ENCODE data around the gene RBM39.
A peak's percentile ranks its signal among the peaks of the same experiment; 100 is the strongest.

RBM39 gene

GRCh38 chr20:35743693-35744491, 1.8 kb upstream of the RBM39 start:
- no peak overlapping the region for H2AFZ ChIP-seq (ENCODE audit: low read length)
- H3K27ac ChIP-seq (ENCODE audit: low read depth, low read length, poor library complexity, severe bottlenecking) = peak overlapping the region; percentile 96
- no peak for TF ChIP-seq CTCF (IDR thresholded peaks at IDR 0.05; ENCODE audit: low read length)
- TF ChIP-seq EZH2 (IDR thresholded peaks at IDR 0.05; ENCODE audit: borderline replicate concordance, low read length) = no peak
- H3K9me2 ChIP-seq (ENCODE audit: low read depth, low read length) = no peaks in the 10 kb centered on the region
- H3F3A ChIP-seq (ENCODE audit: insufficient read depth, low read length) = no peaks in the 10 kb centered on the region
- H3K36me3 ChIP-seq (ENCODE audit: insufficient read depth, low read length) = peaks cover 27% of the 10 kb centered on the region
- peak overlapping the region; percentile 77 for H3K4me3 ChIP-seq (ENCODE audit: low read depth, low read length, poor library complexity, severe bottlenecking)
- peaks cover 31% of the 10 kb centered on the region for H3K79me2 ChIP-seq (ENCODE audit: insufficient read depth, low read length)
- peaks cover 36% of the 10 kb centered on the region for H3K4me1 ChIP-seq (ENCODE audit: insufficient read depth, low read length, severe bottlenecking)
- peak overlapping the region; percentile 80 for H3K4me2 ChIP-seq (ENCODE audit: low read length)
- H3K9me3 ChIP-seq (ENCODE audit: low read length) = no peaks in the 10 kb centered on the region
- H3K9ac ChIP-seq (ENCODE audit: low read length) = peak overlapping the region; percentile 96
- no peaks in the 10 kb centered on the region for H3K27me3 ChIP-seq (ENCODE audit: insufficient read depth, low read length)
- peaks cover 8% of the 10 kb centered on the region; the same call in 1 of the 2 replicates for H4K20me1 ChIP-seq (ENCODE audit: insufficient read depth, low read length)

DNA sequence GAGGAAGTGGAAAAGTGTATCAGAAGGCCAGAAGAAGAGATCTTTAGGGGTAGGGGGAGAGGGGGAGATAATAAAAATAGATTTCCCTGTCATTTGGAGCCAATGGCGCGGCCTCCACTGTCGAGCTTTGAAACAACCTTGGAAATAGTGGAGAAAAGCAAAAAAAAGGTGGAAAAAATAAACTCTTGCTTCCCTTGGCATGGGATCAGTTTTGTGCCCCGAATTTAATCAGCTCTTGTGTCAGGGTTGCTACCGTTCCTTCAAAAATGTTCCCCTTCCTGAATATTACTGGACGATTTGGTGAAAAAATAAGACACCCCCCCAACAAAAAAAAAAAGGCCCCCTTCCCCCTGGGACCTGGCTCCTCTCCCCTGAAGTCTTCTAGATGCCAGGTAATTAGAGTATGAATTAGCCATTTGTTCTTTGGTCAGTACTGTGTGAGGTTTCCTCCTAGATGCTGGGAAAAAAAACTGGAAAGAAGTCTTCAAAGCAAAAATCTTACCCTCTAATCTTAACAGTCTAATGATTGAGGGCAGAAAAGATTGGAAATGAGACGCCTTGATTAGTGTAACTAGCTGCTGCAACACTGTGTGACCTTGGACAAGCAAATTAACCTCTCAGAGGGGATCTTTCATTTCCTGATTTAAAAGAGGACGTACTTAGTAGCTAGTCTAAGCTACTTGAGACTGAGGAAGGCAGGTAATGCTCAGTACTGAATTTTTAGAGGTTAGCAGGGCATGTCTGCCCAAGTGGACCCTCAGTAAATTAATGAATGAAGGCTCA, 872 bp upstream of the RBM39 start:
- H4K20me1 ChIP-seq (ENCODE audit: insufficient read depth, low read length) = peaks cover 13% of the 10 kb centered on the region; the same call in 1 of the 2 replicates

More for the DNA sequence above, 872 bp upstream of the RBM39 start:
- no peaks in the 10 kb centered on the region for H3K9me2 ChIP-seq (ENCODE audit: low read depth, low read length)
- H3K36me3 ChIP-seq (ENCODE audit: insufficient read depth, low read length) = peaks cover 37% of the 10 kb centered on the region
- peak overlapping the region; percentile 96 for H3K9ac ChIP-seq (ENCODE audit: low read length)
- H3K9me3 ChIP-seq (ENCODE audit: low read length) = no peaks in the 10 kb centered on the region
- TF ChIP-seq CTCF (IDR thresholded peaks at IDR 0.05; ENCODE audit: low read length) = no peak
- no peak for TF ChIP-seq EZH2 (IDR thresholded peaks at IDR 0.05; ENCODE audit: borderline replicate concordance, low read length)
- no peak overlapping the region for H2AFZ ChIP-seq (ENCODE audit: low read length)
- no peaks in the 10 kb centered on the region for H3K27me3 ChIP-seq (ENCODE audit: insufficient read depth, low read length)
- peak overlapping the region; percentile 80 for H3K4me2 ChIP-seq (ENCODE audit: low read length)
- H3K79me2 ChIP-seq (ENCODE audit: insufficient read depth, low read length) = peaks cover 41% of the 10 kb centered on the region
- peak overlapping the region; percentile 96 for H3K27ac ChIP-seq (ENCODE audit: low read depth, low read length, poor library complexity, severe bottlenecking)
- no peaks in the 10 kb centered on the region for H3F3A ChIP-seq (ENCODE audit: insufficient read depth, low read length)
- peaks cover 45% of the 10 kb centered on the region for H3K4me1 ChIP-seq (ENCODE audit: insufficient read depth, low read length, severe bottlenecking)
- peak overlapping the region; percentile 77 for H3K4me3 ChIP-seq (ENCODE audit: low read depth, low read length, poor library complexity, severe bottlenecking)

Data from OCI-LY1 (cell line).